Activated T-cell treated with anti-CD3 and anti-CD28 coated beads, Interleukin-2, amount 50 U/mL, for 1 hour (primary cell): Measurements from ENCODE around the gene RXYLT1.

Experiments
- DNase-seq: peaks from one replicate; pipeline ENCODE4 v3.0.0-alpha.2; 2020

RXYLT1 gene

DNA sequence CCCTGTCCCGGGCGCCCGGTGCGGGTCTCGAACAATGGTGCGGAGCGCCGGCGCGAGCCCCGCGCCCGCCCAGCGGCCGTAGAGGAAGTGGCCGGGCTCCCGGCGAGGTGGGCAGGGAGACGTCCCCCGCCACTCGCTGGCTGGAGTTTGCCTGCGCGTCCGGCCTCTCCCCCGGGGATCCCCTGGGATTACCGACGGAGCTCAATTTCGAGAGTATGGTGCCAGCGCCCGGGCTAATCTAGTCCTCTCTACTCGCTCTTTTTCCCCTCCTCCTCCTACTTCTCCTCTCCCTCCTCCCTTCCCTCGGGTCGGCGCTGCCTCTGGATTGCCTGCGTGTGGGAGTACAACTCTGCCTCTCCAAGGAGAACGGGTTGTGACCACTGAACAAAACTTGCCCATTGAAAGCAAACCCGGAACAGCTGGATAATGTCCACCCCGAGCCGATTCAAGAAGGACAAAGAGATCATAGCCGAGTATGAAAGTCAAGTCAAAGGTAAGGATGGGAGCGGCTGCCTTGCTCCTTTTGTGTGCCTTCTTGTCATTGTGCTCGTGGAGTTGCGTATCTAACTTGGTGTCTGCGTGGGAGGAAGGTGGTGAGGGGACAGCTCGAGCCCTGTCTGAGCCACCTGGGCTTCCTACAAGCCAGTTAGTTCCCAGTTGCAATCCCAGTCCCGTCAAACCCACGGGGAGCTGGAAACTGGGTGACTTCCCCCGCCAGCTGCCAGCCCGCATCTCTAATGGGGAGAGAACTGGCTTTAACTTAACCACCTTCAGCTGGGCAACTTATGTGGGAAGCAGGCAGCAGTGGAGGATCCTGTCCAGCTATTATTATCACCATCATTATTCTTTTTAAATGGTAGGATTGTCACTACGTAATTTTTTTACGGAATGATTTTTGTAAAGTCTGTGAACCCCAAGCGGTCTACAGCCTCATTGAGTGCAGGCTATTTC is 65.0 kb downstream of the RXYLT1 start, which contains the start of gene SRGAP1:
TSS of gene SRGAP1 (plus strand) at position 310 of the 951 bp plus-strand sequence. CDS start at position 427, 117 bp downstream.
- DNase-seq, result no peak

DNA sequence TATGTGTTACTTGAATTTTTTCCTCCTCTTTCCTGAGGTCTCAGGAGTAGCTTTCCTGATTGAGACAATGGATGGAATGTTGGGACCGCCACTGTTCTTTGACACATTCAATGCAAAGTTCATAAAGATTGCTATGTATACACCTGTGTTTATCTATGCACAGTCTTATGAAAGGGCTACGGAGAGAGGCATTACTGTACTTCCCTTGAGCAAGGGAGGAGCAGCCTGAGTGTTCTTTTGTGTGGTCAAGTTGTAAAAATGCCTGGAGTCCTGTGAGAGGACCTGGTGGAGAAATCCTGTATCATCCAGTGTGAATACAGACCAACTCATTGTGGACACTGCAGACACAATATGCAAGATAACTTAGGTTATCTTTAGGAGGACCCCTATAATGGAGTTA is 66.0 kb downstream of the RXYLT1 start:
- DNase-seq, result no peak

DNA sequence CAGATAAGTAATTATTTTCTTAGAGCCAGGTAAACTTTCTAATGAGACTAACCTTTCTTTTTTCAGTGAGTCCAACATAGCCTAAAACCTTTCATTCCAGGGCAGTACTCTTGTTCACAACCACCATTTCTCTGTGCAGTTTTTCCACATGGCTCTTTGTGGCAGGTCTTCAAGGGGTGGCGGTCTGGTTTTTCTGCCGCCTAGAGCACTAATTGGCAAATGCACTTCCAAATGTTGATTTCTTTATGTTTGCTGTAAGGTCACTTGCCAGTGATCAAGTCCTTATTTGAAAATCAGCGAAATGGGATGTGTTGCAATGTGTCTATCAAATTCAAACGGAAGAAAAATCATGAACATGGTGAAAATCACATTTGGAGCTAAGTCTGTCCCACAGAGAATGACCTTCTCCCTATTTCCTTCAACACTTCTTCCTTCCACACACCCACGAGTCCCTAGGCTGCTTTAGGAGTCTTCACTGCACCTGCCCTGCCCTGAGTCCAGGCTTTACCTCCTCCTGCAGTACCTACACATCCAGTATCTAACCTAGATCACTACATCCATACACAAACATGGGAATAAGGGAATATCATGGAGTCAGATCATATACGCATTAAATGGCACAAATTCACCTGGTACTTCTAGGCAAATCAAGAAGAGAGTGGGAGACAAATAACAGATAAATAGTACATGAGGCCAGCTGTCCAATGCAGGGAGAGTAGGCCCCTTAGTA is 66.7 kb downstream of the RXYLT1 start:
- DNase-seq, result no peak

DNA sequence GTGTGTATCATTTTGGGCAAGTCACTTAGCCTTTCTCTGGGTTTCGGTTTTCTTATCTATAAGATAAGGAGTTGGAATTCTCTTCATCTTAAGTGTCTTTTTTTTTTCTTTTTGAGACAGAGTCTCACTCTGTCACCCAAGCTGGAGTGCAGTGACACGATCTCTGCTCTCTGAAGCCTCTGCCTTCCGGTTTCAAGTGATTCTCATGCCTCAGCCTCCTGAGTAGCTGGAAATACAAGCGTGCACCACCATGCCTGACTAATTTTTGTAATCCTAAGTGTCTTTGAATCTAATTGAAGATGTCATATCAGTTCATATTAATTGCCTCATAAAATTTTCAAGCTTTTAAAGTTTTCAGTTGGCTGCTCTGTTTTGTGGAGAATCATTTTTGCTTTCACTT is 68.7 kb downstream of the RXYLT1 start:
- DNase-seq, result no peak

DNA sequence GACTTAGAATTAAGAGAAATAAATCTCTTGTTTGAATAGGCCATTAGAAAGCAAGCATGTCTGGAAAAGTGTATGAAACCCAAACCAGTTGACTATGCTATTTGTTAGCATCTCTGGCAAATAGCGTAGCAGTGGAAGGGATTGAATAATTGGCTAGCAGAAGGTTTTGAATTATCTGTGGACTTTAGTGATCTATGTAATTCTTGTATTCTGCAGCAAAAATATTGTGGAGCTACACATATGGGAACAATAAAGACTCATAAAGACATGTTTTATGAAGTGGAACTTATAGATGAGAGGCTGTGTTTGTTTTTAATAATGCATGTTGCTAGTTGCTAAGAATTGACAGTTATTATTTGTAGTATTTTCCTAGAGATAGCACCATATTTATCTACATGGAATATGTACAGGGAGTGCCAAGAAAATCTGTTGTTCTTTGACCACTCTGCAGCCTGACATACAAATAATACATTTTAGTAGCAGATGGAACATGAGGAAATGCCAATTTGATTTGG is 69.5 kb downstream of the RXYLT1 start:
- no peak for DNase-seq

DNA sequence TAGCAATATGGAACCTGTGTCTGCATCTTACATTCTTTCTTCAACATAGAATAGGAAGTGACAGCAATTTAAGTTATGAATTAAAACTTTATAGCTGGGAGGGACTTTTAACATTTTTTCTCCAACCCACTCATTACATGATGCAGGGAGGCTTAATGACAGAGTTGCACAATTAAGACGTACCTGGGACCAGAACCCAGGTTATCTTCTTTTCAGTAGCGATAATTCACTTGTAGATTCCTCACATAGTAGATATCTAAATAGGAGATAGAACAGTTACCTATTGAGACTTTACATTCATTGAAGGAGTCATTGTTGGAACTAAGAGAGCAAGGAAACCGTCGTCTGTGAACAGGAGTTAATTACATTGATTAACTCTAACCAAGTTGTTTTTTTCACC is 69.9 kb downstream of the RXYLT1 start:
- no peak for DNase-seq

DNA sequence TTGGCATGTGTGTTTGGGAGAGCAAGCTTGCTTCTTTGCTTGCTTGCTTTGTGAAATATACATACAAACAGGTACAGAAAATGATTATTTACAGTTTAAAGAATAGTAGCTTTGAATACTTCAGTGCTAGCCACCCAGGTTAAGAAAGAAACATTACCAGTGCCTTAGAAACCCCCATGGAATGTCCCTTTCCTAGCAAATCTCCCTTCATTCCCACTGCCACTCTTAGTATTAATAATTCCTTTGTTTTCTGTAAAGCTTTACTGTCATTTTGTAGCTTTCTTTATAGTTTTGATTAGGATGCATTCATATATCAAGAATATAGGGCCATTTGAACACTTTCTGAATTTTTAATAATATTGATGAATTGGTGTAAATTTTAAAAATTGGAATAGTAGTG is 74.3 kb downstream of the RXYLT1 start:
- DNase-seq, result no peak

DNA sequence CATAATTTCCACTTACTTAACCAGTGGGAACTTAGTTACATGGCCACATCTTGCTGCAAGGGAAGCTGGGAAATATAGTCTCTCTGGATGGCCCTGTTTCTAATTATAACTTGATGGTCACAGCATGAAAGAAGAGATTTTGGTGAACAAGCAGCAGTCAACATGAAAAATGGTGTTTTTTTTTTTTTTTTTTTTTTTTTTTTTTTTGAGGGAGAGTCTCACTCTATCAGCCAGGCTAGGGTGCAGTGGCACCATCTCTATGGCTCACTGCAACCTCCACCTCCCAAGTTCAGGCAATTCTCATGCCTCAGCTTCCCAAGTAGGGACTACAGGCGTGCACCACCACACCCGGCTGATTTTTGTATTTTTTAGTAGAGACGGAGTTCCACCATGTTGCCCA is 75.6 kb downstream of the RXYLT1 start:
- no peak for DNase-seq

DNA sequence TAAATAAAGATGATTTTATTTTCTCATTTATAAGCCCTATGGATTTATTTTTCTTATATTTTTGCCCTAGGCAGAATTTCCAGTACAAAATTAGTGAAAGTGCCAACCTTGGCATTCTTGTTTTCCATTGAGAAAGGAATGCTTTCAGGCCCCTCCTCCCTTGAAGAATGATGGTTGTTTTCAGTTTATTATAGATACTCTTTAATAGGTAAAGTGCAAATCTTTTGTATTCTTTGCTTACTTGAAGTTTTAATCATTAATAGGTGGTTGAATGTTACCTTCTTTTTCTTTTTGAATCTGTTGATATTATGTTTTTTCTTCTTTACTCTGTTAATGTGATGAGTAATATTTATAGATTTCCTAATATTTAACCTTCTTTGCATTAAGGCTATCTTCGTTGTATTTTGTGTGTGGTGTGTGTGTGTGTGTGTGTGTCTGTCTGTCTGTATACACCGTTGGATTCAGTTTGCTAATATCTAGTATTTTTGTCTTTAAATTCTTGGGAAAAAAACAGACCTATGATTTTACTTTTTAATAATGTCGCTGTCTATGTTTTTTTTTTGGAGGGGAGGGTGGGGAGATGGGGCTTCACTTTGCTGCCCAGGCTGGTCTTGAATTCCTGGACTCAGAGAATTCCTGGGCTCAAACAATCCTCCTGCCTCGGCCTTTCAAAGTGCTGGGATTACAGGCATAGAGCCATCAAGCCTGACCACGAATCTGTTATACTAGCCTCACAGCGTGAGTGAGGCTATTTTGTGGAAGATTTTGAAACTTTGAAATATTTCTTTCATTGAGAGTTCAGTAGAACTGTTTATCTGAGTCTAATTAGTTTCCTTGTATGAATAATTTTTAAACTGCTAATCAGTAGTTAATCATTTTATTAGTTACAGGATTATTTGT is 78.3 kb downstream of the RXYLT1 start:
- no peak for DNase-seq
